Measurements from ENCODE around the gene CLMP.

Gene CLMP

DNA sequence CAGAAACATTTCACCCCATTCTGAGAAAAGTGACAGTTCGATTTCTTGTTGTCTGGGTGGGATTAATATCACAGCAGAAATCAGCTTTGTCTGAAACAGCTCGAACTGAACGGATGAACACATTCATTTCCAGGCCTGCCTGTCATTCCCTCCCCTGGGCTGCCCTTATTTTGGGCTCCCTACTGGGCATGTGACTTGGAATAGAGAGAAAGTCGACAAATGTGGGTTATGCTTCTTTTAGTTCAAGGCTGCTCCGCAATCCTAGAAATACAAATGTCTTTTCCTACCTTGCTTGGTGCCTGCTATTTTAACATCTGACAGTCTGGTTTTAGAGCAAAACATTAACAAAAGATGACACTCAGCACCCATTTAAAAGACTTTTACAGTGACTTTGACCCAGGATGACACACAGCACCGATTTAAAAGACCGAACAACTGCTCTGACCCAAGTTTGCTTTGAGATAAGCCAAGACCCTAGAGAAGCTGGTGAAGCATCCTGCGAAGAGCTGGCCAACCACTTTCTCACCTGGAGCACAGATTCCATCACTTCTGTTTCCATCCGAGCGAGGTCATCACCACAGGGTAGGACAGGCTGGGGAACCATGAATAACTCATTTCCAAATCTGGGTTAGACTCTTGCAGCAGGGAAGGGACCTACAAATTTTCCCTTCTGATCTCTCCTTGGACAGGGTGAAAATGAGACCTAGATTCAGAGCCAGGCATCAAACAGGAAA is 13.1 kb downstream of the CLMP start:
- no peaks in the 10 kb centered on the region for H3K36me3 ChIP-seq (ENCODE audit: control insufficient read depth, insufficient read depth, low read length)
- no peak for DNase-seq (ENCODE audit: extremely low read depth, insufficient read length)

DNA sequence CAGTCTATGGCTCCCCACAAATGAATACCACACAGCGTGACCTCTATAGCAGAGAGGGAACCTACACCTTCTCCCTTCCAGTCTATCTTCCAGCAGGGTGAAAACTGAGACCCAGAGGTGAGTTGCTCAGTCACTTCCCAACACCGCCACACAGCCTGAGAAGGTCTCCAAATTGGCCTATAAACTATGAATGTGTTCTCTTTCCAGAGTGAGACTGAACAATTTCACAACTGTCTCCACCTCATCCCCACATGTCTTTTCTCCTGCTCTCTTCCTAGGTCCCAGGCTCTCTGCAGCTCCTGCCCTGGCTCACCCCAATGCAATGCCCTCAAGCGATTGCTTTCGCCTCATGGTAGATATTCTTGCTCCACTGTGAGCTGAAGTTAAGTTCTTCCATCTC is 14.0 kb downstream of the CLMP start:
- Histone ChIP-seq H3K4me3 (replicated peaks; ENCODE audit: low read depth, low read length) (no peak overlapping the region), H3K27me3 (replicated peaks; ENCODE audit: control insufficient read depth, insufficient read depth, low read length) (no peaks in the 10 kb centered on the region; the same call in none of the 2 replicates), H3K36me3 (ENCODE audit: control insufficient read depth, insufficient read depth, low read length) (no peaks in the 10 kb centered on the region)
- DNase-seq (ENCODE audit: extremely low read depth, insufficient read length) = no peak
- TF ChIP-seq, protein P1, sequence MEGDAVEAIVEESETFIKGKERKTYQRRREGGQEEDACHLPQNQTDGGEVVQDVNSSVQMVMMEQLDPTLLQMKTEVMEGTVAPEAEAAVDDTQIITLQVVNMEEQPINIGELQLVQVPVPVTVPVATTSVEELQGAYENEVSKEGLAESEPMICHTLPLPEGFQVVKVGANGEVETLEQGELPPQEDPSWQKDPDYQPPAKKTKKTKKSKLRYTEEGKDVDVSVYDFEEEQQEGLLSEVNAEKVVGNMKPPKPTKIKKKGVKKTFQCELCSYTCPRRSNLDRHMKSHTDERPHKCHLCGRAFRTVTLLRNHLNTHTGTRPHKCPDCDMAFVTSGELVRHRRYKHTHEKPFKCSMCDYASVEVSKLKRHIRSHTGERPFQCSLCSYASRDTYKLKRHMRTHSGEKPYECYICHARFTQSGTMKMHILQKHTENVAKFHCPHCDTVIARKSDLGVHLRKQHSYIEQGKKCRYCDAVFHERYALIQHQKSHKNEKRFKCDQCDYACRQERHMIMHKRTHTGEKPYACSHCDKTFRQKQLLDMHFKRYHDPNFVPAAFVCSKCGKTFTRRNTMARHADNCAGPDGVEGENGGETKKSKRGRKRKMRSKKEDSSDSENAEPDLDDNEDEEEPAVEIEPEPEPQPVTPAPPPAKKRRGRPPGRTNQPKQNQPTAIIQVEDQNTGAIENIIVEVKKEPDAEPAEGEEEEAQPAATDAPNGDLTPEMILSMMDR (IDR thresholded peaks at IDR 0.05; ENCODE audit: insufficient read depth, low read length, poor library complexity, severe bottlenecking) = no peak

More for the DNA sequence above, 13.1 kb downstream of the CLMP start:
- Histone ChIP-seq H3K27me3 (replicated peaks; ENCODE audit: control insufficient read depth, insufficient read depth, low read length) (no peaks in the 10 kb centered on the region; the same call in none of the 2 replicates), H3K4me3 (replicated peaks; ENCODE audit: low read depth, low read length) (no peak overlapping the region)
- TF ChIP-seq, protein P1 (IDR thresholded peaks at IDR 0.05; ENCODE audit: insufficient read depth, low read length, poor library complexity, severe bottlenecking) = no peak

DNA sequence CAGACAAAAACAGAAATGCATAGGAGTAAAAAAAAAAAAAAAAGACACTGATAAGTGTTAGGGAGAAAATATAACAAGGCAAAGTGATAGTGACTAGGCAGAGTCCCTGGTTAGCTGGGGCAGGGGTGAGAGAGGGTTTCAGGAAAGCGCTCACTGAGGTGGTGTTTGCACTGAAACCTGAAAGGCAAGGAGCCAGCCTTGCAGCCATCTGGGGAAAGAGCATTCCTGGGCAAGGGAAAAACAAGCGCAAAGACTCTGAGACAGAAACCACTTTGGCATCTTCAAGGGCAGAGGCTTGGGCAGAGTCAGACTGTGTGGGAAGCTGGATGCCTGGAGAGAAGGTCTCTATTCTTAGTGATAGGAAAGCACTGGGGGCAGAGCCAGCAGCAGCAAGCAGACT is 14.5 kb downstream of the CLMP start:
- TF ChIP-seq, protein P1 (IDR thresholded peaks at IDR 0.05; ENCODE audit: insufficient read depth, low read length, poor library complexity, severe bottlenecking) = no peak
- DNase-seq (ENCODE audit: extremely low read depth, insufficient read length) = no peak
- H3K4me3 ChIP-seq (replicated peaks; ENCODE audit: low read depth, low read length) = no peak overlapping the region
- no peaks in the 10 kb centered on the region for H3K36me3 ChIP-seq (ENCODE audit: control insufficient read depth, insufficient read depth, low read length)
- no peaks in the 10 kb centered on the region; the same call in none of the 2 replicates for H3K27me3 ChIP-seq (replicated peaks; ENCODE audit: control insufficient read depth, insufficient read depth, low read length)

DNA sequence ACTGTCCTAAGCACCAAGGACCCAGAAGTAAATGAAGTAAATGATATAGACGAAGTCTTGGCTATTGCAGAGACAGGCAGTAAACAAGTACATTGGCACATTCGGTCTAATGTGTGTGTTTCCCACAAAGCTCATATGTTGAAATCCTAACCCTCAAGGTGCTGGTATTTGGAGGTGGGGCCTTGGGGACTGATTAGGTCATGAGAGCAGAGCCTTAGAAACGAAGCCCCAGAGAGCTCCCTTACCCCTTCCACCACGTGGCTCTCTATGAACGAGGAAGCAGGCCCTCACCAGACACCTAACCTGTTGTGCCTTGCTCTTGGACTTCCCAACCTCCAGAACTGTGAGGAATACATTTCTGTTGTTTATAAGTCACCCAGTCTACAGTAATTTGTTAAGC is 14.9 kb downstream of the CLMP start:
- DNase-seq (ENCODE audit: extremely low read depth, insufficient read length) = no peak
- Histone ChIP-seq H3K27me3 (replicated peaks; ENCODE audit: control insufficient read depth, insufficient read depth, low read length) (no peaks in the 10 kb centered on the region; the same call in none of the 2 replicates), H3K36me3 (ENCODE audit: control insufficient read depth, insufficient read depth, low read length) (no peaks in the 10 kb centered on the region), H3K4me3 (replicated peaks; ENCODE audit: low read depth, low read length) (no peak overlapping the region)
- TF ChIP-seq, protein P1 (IDR thresholded peaks at IDR 0.05; ENCODE audit: insufficient read depth, low read length, poor library complexity, severe bottlenecking) = no peak

DNA sequence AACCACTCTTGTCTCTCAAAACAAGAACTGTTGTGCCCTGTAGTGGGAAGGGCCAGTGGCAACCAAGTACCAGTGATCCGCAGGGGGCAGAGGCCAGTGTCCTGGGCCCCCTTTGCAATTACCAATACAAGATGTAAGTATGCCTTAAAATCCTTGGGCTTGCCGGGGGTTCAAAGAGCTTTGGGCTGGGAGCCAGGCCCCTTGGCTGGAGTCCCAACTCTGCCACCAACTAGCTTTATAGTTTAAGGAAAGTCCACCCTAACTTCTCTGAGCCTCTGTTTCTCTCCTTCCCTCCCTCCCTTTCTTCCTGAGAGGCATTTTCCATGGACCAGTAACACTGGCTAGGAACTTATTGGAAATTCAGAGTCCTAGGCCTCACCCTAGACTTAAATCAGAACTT is 15.5 kb downstream of the CLMP start:
- H3K36me3 ChIP-seq (ENCODE audit: control insufficient read depth, insufficient read depth, low read length) = no peaks in the 10 kb centered on the region
- no peak for DNase-seq (ENCODE audit: extremely low read depth, insufficient read length)
- TF ChIP-seq, protein P1 (IDR thresholded peaks at IDR 0.05; ENCODE audit: insufficient read depth, low read length, poor library complexity, severe bottlenecking) = no peak
- H3K4me3 ChIP-seq (replicated peaks; ENCODE audit: low read depth, low read length) = no peak overlapping the region
- no peaks in the 10 kb centered on the region; the same call in none of the 2 replicates for H3K27me3 ChIP-seq (replicated peaks; ENCODE audit: control insufficient read depth, insufficient read depth, low read length)

Measured in GM06990 (cell line).